ENCODE data around the gene WNT8B.

The WNT8B gene

DNA sequence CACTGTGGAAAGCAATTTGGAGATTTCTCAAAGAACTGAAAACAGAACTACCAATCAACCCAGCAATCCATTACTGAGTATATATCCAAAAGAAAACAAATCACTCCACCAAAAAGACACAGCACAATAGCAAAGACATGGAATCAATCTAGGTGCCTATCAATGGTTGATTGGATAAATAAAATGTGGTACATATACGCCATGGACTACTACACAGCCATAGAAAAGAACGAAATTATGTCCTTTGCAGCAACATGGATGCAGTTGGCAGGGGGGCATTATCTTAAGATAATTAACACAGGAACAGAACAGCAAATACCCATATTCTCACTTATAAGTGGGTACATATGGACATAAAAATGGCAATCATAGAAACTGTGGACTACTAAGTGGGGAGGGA is 35.4 kb upstream of the WNT8B start:
- no peak for DNase-seq (ENCODE audit: low read depth in 1 of 2, low spot score in 1 of 2)
- Histone ChIP-seq H3K4me3 (replicated peaks; ENCODE audit: insufficient read depth, low read length) (no peak overlapping the region), H3K27ac (replicated peaks) (no peak overlapping the region), H3K27me3 (ENCODE audit: insufficient read depth, poor library complexity, severe bottlenecking) (no peaks in the 10 kb centered on the region)
- TF ChIP-seq POLR2AphosphoS5 (IDR thresholded peaks at IDR 0.05; ENCODE audit: low read depth) (no peak), SPI1 (IDR thresholded peaks at IDR 0.05; ENCODE audit: borderline replicate concordance, low read depth) (no peak), GABPA (IDR thresholded peaks at IDR 0.05; ENCODE audit: low read depth) (no peak)
- TF ChIP-seq, protein P1, sequence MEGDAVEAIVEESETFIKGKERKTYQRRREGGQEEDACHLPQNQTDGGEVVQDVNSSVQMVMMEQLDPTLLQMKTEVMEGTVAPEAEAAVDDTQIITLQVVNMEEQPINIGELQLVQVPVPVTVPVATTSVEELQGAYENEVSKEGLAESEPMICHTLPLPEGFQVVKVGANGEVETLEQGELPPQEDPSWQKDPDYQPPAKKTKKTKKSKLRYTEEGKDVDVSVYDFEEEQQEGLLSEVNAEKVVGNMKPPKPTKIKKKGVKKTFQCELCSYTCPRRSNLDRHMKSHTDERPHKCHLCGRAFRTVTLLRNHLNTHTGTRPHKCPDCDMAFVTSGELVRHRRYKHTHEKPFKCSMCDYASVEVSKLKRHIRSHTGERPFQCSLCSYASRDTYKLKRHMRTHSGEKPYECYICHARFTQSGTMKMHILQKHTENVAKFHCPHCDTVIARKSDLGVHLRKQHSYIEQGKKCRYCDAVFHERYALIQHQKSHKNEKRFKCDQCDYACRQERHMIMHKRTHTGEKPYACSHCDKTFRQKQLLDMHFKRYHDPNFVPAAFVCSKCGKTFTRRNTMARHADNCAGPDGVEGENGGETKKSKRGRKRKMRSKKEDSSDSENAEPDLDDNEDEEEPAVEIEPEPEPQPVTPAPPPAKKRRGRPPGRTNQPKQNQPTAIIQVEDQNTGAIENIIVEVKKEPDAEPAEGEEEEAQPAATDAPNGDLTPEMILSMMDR (IDR thresholded peaks at IDR 0.05; ENCODE audit: insufficient read depth, low read length) = no peak
- TF ChIP-seq, protein P2, sequence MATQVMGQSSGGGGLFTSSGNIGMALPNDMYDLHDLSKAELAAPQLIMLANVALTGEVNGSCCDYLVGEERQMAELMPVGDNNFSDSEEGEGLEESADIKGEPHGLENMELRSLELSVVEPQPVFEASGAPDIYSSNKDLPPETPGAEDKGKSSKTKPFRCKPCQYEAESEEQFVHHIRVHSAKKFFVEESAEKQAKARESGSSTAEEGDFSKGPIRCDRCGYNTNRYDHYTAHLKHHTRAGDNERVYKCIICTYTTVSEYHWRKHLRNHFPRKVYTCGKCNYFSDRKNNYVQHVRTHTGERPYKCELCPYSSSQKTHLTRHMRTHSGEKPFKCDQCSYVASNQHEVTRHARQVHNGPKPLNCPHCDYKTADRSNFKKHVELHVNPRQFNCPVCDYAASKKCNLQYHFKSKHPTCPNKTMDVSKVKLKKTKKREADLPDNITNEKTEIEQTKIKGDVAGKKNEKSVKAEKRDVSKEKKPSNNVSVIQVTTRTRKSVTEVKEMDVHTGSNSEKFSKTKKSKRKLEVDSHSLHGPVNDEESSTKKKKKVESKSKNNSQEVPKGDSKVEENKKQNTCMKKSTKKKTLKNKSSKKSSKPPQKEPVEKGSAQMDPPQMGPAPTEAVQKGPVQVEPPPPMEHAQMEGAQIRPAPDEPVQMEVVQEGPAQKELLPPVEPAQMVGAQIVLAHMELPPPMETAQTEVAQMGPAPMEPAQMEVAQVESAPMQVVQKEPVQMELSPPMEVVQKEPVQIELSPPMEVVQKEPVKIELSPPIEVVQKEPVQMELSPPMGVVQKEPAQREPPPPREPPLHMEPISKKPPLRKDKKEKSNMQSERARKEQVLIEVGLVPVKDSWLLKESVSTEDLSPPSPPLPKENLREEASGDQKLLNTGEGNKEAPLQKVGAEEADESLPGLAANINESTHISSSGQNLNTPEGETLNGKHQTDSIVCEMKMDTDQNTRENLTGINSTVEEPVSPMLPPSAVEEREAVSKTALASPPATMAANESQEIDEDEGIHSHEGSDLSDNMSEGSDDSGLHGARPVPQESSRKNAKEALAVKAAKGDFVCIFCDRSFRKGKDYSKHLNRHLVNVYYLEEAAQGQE (IDR thresholded peaks at IDR 0.05; ENCODE audit: insufficient replicate concordance, low read depth) = no peak

DNA sequence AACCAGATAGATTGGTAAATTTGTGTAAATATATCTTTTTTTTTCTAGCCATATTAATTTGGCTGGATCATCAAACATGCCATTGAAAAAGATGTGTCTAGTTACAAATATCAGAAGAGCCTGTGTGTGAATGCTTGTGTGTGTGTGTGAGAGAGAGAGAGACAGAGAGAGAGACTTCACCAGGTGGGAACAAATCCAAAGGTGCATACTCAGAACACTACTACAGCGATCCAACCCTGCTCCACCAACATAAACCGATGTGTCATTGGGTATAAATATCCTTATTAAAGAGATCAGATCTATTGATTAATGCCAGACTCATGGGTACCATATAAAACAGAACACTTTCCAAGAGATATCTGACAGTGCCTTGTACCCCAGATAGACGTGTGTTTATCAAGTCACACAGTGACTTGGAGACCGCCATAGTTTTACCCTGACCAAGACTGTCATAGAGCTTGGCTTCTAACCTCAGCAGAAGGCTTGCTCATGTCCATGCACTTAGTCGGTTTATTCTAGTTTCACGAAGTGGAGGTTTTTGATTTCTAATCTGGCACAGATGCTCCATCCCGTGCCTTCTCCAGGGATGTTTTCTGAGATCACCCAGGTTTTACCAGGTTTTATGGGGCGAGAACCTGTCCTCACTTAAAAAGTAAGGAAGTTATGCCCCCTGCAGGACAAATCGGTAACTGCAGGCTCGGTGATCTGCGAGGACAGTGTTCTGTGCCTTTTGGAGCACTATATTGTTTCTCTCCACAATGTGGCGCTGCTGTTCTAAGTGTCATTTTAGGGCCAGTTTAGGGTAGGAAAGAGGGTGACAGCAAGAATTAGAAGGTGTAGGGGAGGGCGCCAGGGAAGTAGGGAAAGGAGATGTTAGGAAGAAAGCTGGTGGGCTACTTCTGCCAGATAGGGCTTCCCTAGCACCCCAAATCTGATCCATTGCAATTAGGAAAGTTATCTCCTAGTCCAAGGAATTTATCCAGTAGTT is 29.3 kb upstream of the WNT8B start:
- H3K27ac ChIP-seq (replicated peaks) = no peak overlapping the region
- peak; percentile 73 to 93 for DNase-seq (ENCODE audit: low read depth in 1 of 2, low spot score in 1 of 2)
- no peaks in the 10 kb centered on the region for H3K27me3 ChIP-seq (ENCODE audit: insufficient read depth, poor library complexity, severe bottlenecking)
- TF ChIP-seq GABPA (IDR thresholded peaks at IDR 0.05; ENCODE audit: low read depth) (no peak), POLR2AphosphoS5 (IDR thresholded peaks at IDR 0.05; ENCODE audit: low read depth) (no peak), SPI1 (IDR thresholded peaks at IDR 0.05; ENCODE audit: borderline replicate concordance, low read depth) (no peak; the same call in 1 of the 2 replicates)
- TF ChIP-seq, protein P1 (IDR thresholded peaks at IDR 0.05; ENCODE audit: insufficient read depth, low read length) = peak; percentile 99
- TF ChIP-seq, protein P2 (IDR thresholded peaks at IDR 0.05; ENCODE audit: insufficient replicate concordance, low read depth) = no peak
- no peak overlapping the region for H3K4me3 ChIP-seq (replicated peaks; ENCODE audit: insufficient read depth, low read length)

DNA sequence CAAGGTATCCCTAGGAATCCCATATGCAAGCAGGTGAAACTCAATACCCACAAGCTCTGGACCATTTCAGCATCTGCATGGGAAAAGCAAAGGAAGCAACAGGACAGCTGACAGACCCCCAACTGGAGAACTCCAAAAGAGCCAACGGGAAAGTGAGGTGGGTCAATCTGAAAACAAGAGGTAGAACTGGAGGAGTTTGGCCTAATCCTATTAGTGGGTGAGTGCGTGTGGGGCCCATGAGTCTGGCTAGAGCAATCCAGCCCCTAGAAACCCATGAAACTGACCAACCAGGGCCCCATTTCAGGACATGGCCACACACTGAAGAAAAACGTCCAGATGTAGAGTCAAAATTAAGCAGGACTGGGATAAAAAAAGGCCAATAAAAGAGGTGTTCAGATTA is 26.6 kb upstream of the WNT8B start:
- Histone ChIP-seq H3K27me3 (ENCODE audit: insufficient read depth, poor library complexity, severe bottlenecking) (no peaks in the 10 kb centered on the region), H3K4me3 (replicated peaks; ENCODE audit: insufficient read depth, low read length) (no peak overlapping the region), H3K27ac (replicated peaks) (no peak overlapping the region)
- TF ChIP-seq SPI1 (IDR thresholded peaks at IDR 0.05; ENCODE audit: borderline replicate concordance, low read depth) (no peak), POLR2AphosphoS5 (IDR thresholded peaks at IDR 0.05; ENCODE audit: low read depth) (no peak), GABPA (IDR thresholded peaks at IDR 0.05; ENCODE audit: low read depth) (no peak)
- TF ChIP-seq, protein P2 (IDR thresholded peaks at IDR 0.05; ENCODE audit: insufficient replicate concordance, low read depth) = no peak
- TF ChIP-seq, protein P1 (IDR thresholded peaks at IDR 0.05; ENCODE audit: insufficient read depth, low read length) = no peak
- DNase-seq (ENCODE audit: low read depth in 1 of 2, low spot score in 1 of 2) = no peak

All from HL-60 (cell line).